Bronchial epithelial cell (primary cell): ENCODE results near the gene MICU1. TPM values are rescaled to one million over a fixed set of nuclear protein-coding genes. Genes with fewer than 3 reads are reported as not detected.
"Not testable (repeated sequence)": the region's sequence is repeated elsewhere in the genome, so short reads cannot be mapped to it uniquely, and the experiment has no call there.

Experiments used
- DNase-seq: peaks from one replicate; pipeline ENCODE4 v3.0.0-alpha.2; 2010; ENCODE audit warnings: low read depth
- FAIRE-seq: peaks from 2 replicates; lab custom pipeline; 2011; peaks lifted over from hg19 to GRCh38; lab: Jason Lieb, UNC
- H3K27me3 ChIP-seq: 2 replicates; pipeline ENCODE4 v1.5.1; 2011; ENCODE audit warnings: low read length; ENCODE audit not compliant: control insufficient read depth, insufficient read depth
- H3K36me3 ChIP-seq: 2 replicates; pipeline ENCODE4 v1.5.1; 2011; ENCODE audit warnings: low read length; ENCODE audit not compliant: control insufficient read depth, insufficient read depth
- H3K4me3 ChIP-seq: 2 replicates; pipeline ENCODE4 v1.5.1; 2011; ENCODE audit warnings: mild to moderate bottlenecking, low read depth, low read length, control low read depth
- total RNA-seq: library from RNA; depleted of rRNA; stranded (reverse); fragments of >200 nt; gene quantifications from 2 replicates; pipeline ENCODE4 v1.2.1, GENCODE V29; 2014
- TF ChIP-seq, protein P1 (sequence below): IDR thresholded peaks from 2 replicates; pipeline ENCODE4 v1.5.1; 2011; ENCODE audit warnings: mild to moderate bottlenecking, moderate library complexity, low read length, control low read depth, inconsistent platforms; ENCODE audit not compliant: insufficient read depth, severe bottlenecking

The MICU1 gene
- total RNA-seq, 1 donor from 2014 or later, result 20.8 TPM

GRCh38 chr10:72653383-72654096 lies 27.7 kb upstream of the MICU1 start:
- FAIRE-seq, result no peak
- H3K36me3 ChIP-seq, result no peaks in the 10 kb centered on the region

GRCh38 chr10:72649291-72649690 lies 23.4 kb upstream of the MICU1 start:
- FAIRE-seq, result no peak
- DNase-seq, result no peak
- H3K4me3 ChIP-seq, result no peak overlapping the region
- H3K36me3 ChIP-seq, result no peaks in the 10 kb centered on the region
- TF ChIP-seq, protein P1, sequence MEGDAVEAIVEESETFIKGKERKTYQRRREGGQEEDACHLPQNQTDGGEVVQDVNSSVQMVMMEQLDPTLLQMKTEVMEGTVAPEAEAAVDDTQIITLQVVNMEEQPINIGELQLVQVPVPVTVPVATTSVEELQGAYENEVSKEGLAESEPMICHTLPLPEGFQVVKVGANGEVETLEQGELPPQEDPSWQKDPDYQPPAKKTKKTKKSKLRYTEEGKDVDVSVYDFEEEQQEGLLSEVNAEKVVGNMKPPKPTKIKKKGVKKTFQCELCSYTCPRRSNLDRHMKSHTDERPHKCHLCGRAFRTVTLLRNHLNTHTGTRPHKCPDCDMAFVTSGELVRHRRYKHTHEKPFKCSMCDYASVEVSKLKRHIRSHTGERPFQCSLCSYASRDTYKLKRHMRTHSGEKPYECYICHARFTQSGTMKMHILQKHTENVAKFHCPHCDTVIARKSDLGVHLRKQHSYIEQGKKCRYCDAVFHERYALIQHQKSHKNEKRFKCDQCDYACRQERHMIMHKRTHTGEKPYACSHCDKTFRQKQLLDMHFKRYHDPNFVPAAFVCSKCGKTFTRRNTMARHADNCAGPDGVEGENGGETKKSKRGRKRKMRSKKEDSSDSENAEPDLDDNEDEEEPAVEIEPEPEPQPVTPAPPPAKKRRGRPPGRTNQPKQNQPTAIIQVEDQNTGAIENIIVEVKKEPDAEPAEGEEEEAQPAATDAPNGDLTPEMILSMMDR, result no peak
- no peaks in the 10 kb centered on the region for H3K27me3 ChIP-seq

More at GRCh38 chr10:72653383-72654096, 27.7 kb upstream of the MICU1 start:
- Histone ChIP-seq H3K4me3 (no peak overlapping the region), H3K27me3 (no peaks in the 10 kb centered on the region)
- DNase-seq, result no peak
- TF ChIP-seq, protein P1, result no peak

- TF ChIP-seq, protein P1, result no peak
- no peaks in the 10 kb centered on the region for H3K27me3 ChIP-seq
- no peak overlapping the region for H3K4me3 ChIP-seq
- no peak for FAIRE-seq
- DNase-seq, result no peak
- H3K36me3 ChIP-seq, result no peaks in the 10 kb centered on the region
Observed at GRCh38 chr10:72648301-72648700, 22.4 kb upstream of the MICU1 start.

GRCh38 chr10:72646971-72647370 lies 21.1 kb upstream of the MICU1 start:
- not testable (repeated sequence) for DNase-seq, H3K4me3 ChIP-seq, FAIRE-seq, H3K36me3 ChIP-seq, H3K27me3 ChIP-seq

GRCh38 chr10:72645263-72645858 lies 19.5 kb upstream of the MICU1 start:
- H3K27me3 ChIP-seq, result no peaks in the 10 kb centered on the region
- FAIRE-seq (no peak), DNase-seq (no peak)
- no peak overlapping the region for H3K4me3 ChIP-seq
- TF ChIP-seq, protein P1, result no peak
- no peaks in the 10 kb centered on the region for H3K36me3 ChIP-seq

DNA sequence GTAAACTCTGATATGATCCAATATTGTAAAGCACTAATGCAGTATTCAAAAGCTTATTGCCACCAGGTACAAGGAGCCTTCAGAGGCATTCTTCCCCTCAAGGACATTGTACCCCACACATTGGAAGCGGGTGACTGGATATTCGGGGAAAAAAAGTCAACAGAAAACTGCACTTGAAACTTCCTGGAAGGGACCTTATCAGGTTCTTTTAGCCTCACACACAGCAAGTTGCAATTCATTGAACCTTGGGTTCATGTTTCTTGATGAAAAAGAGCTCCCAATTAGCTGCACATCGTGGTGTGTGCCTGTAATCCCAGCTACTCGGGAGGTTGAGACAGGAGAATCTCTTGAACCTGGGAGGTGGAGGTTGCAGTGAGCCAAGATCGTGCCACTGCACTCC lies 16.4 kb upstream of the MICU1 start:
- Histone ChIP-seq H3K27me3 (no peaks in the 10 kb centered on the region), H3K4me3 (no peak overlapping the region), H3K36me3 (no peaks in the 10 kb centered on the region)
- no peak for DNase-seq
- TF ChIP-seq, protein P1, result no peak
- FAIRE-seq, result no peak
